HG03558 (cell line): ENCODE data around the gene RFNG.
A peak's percentile ranks its signal among the peaks of the same experiment; 100 is the strongest.

Experiments
- ATAC-seq: cut with Tn5 transposase; IDR thresholded peaks from one replicate; pipeline ENCODE4 v1.9.1; 2021; ENCODE audit warnings: moderate number of reproducible peaks; ENCODE audit not compliant: unreplicated experiment; ENCODE audit errors: extremely low read depth

The RFNG gene, protein sequence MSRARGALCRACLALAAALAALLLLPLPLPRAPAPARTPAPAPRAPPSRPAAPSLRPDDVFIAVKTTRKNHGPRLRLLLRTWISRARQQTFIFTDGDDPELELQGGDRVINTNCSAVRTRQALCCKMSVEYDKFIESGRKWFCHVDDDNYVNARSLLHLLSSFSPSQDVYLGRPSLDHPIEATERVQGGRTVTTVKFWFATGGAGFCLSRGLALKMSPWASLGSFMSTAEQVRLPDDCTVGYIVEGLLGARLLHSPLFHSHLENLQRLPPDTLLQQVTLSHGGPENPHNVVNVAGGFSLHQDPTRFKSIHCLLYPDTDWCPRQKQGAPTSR

GRCh38 chr17:82051776-82052637 lies at the start of gene RFNG, which contains the start of gene GPS1:
RFNG (minus strand) TSS chr17:82051811; CDS start chr17:82051766, 45 bp downstream.
GPS1 (plus strand) TSS chr17:82051898; CDS start chr17:82051932, 34 bp downstream.
- ATAC-seq, result peak; percentile 40

- ATAC-seq, result no peak
These were observed 49.7 kb upstream of the RFNG start for GRCh38 chr17:82101301-82101715.

- ATAC-seq, result no peak
These were observed 49.1 kb upstream of the RFNG start for GRCh38 chr17:82100502-82101298.

GRCh38 chr17:82098939-82099763 lies 47.5 kb upstream of the RFNG start:
- no peak for ATAC-seq

- peak; percentile 63 for ATAC-seq
These were observed 46.7 kb upstream of the RFNG start, which contains the start of gene FASN for GRCh38 chr17:82098169-82098938. FASN (minus strand) TSS chr17:82098236; CDS start chr17:82096445, 1,791 bp downstream.

DNA sequence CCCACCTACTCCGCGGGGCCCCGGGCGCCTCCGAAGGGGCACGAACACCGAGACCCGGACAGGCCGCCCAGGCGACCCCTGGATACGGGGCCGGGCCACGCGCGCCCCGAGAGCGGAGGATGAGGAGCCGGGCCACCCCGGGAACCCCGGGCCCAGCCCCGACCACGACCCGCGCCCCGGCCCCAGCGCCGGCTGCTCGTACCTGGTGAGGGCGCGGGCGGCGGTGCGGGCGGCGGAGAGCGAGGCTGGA lies 46.2 kb upstream of the RFNG start:
- peak; percentile 1 for ATAC-seq

DNA sequence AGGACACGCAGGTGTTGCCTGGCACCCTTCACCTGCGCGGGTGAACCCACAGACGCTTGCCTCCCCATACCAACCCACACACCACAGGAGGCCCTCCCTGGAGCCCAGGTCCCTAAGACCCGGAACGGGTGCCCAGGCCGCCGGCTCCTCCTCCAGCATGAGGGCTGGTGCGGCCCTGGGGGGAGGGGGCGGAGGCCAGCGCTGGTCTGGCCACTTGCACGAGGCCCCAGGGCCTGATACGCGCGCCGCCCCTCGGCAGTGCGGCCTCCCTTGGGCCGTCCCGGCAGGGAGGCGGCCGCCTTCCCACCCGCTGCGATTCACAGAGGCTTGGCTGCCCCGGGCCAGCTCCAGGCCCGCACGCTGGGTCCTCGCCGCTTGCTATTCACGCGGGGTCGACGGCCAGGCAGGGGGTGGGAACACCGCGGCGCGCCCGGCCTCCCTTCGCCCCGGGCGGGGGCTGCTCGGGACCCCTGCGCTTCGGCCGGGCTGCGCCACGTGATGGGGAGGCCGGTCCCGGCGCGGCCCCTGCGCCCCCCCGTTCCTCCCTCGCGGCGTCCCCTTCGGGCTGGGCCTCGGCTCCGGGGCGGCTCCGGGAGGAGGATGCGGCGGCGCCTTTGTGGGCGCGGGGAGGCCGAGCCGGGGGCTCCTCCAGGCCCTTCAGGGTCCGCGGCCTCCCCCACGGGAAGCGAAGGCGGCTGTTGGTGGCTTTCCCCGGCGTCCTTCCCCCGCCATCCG lies 45.7 kb upstream of the RFNG start:
- ATAC-seq, result peak; percentile 3

DNA sequence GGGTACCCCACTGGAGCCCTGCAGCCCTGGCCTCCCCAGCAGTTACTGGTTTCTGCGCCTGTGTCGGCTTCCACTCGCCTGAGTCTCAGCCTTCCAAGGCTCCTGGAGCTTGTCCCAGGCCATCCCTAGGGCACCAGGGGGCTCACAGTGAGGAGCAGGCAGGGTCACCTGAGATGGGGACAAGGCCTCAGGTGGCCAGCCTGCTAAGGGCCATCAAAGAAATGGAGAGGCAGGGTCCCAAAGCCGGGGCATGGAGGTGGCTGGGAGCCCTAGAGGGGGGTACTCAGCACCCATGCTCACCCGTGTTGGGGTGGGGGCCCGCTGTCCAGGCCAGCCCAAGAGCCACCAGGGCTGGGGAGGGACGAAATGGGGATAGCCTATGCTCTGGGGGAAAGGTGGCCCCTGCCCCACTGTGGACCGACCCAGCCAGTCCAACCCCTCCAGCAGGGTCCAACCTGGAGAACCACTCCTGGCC lies 45.1 kb upstream of the RFNG start:
- ATAC-seq, result no peak

GRCh38 chr17:82095777-82096708 lies 44.4 kb upstream of the RFNG start:
- no peak for ATAC-seq

- no peak for ATAC-seq
These were observed 43.5 kb upstream of the RFNG start for GRCh38 chr17:82094931-82095776.

- ATAC-seq, result no peak
These were observed 41.6 kb upstream of the RFNG start for GRCh38 chr17:82092995-82093751.

GRCh38 chr17:82092628-82092994 lies 41.0 kb upstream of the RFNG start:
- ATAC-seq, result no peak

DNA sequence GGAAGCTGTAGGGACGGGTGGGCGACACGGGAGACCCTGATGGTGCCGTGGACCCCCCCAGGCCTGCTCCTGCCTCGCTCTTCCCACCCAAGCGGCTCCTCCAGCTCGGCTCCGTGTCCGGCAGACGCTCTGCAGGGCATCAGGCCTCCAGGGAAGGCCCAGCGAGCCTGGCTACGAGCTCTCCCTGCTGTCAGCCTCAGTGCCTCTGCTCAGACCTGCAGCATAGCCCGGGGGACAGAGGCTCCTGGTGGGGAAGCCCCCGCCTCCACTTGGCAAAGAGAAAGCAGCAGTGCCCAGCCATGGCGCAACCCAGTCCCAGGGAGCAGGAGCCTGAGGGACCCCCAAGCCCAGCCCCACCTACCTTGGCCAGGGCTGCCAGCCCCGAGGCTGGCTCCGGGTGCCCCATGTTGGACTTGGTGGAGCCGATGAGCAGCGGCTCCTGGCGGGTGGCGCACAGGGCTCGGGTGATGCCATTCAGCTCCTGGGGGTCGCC lies 40.5 kb upstream of the RFNG start:
- no peak for ATAC-seq

- no peak for ATAC-seq
These were observed 39.9 kb upstream of the RFNG start for GRCh38 chr17:82091264-82092066.
